Measurements from ENCODE around the gene ST3GAL2.

Gene ST3GAL2

DNA sequence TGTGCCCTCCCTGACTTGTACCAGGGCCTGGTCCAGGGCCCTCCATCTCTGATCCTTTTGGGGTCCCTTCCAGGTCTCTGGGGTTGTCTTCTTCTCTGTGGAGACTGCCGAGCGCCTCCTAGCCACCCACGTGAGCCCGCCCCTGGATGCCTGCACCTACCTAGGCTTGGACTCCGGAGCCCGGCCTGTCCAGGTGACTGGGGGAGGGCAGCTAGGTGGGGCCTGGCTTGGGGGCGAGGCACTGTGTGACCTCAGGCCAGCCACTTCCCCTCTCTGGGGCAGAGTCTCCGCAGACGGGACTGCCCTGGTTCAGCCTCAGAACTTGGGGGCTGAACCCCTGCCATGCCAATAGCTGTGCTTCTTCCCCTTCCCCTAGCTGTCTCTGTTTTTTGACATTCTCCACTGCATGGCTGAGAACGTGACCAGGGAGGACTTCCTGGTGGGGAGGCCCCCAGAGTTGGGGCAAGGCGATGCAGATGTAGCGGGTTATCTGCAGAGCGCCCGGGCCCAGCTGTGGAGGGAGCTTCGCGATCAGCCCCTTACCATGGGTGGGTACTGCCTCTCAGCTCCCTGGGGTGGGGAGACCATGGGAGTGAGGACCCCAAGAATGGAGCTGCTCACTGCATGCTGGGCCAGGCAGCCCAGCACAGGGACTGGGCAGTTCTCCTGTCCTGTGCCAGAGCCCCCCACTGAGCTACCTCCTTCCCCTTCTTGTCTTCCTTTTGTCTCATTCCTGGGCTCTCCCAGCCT lies 30.1 kb upstream of the ST3GAL2 start:
- Histone ChIP-seq H3K9ac (ENCODE audit: low read length) (no peak overlapping the region), H3K27ac (ENCODE audit: low read depth, low read length) (no peak overlapping the region), H3K4me2 (ENCODE audit: low read depth, low read length, poor library complexity, severe bottlenecking) (no peak overlapping the region), H3K4me3 (ENCODE audit: insufficient read depth, low read length, poor library complexity, severe bottlenecking) (no peak overlapping the region), H2AFZ (ENCODE audit: low read depth, low read length, severe bottlenecking) (no peak overlapping the region), H3K9me2 (replicated peaks; ENCODE audit: insufficient read depth, low read length) (no peaks in the 10 kb centered on the region), H3F3A (ENCODE audit: insufficient read depth) (no peaks in the 10 kb centered on the region), H3K27me3 (ENCODE audit: low read length) (no peaks in the 10 kb centered on the region), H3K9me3 (ENCODE audit: insufficient read depth, low read length) (no peaks in the 10 kb centered on the region), H3K79me2 (ENCODE audit: insufficient read depth, low read length) (no peaks in the 10 kb centered on the region), H3K36me3 (ENCODE audit: low read length) (no peaks in the 10 kb centered on the region), H4K20me1 (ENCODE audit: low read depth, low read length) (no peaks in the 10 kb centered on the region)
- no peak for TF ChIP-seq EZH2phosphoT487 (conservative IDR thresholded peaks at IDR 0.05; ENCODE audit: low read length)
- no peak for TF ChIP-seq CTCF (IDR thresholded peaks at IDR 0.05; ENCODE audit: insufficient read depth, low read length, poor library complexity, severe bottlenecking)

GRCh38 chr16:70467608-70468007 lies 28.7 kb upstream of the ST3GAL2 start:
- Histone ChIP-seq H3F3A (ENCODE audit: insufficient read depth) (no peaks in the 10 kb centered on the region), H3K27ac (ENCODE audit: low read depth, low read length) (no peak overlapping the region), H3K4me3 (ENCODE audit: insufficient read depth, low read length, poor library complexity, severe bottlenecking) (no peak overlapping the region), H3K27me3 (ENCODE audit: low read length) (no peaks in the 10 kb centered on the region), H3K36me3 (ENCODE audit: low read length) (no peaks in the 10 kb centered on the region), H4K20me1 (ENCODE audit: low read depth, low read length) (no peaks in the 10 kb centered on the region), H3K9me2 (replicated peaks; ENCODE audit: insufficient read depth, low read length) (no peaks in the 10 kb centered on the region), H3K9me3 (ENCODE audit: insufficient read depth, low read length) (no peaks in the 10 kb centered on the region), H3K4me2 (ENCODE audit: low read depth, low read length, poor library complexity, severe bottlenecking) (no peak overlapping the region), H3K79me2 (ENCODE audit: insufficient read depth, low read length) (no peaks in the 10 kb centered on the region), H2AFZ (ENCODE audit: low read depth, low read length, severe bottlenecking) (no peak overlapping the region), H3K9ac (ENCODE audit: low read length) (no peak overlapping the region)
- TF ChIP-seq EZH2phosphoT487 (conservative IDR thresholded peaks at IDR 0.05; ENCODE audit: low read length) = no peak
- TF ChIP-seq CTCF (IDR thresholded peaks at IDR 0.05; ENCODE audit: insufficient read depth, low read length, poor library complexity, severe bottlenecking) = no peak

DNA sequence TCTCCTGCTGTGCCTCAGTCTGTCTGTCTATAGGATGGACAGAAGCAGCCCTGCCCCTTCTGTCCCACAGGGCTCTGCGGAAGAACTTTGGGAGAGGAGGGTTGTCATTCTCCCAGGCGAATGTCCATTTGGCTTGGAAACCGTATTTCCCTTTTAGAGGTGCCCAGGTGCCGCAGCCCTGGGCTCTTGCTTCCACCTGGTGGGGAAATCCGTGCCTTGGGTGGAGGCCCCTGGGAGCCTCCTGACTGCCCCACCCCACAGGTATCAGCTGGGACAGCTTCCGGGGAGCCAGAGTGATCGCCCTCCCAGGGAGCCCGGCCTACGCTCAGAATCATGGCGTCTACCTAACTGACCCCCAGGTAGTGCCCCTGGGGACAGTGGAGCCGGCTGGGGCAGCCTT lies 28.2 kb upstream of the ST3GAL2 start:
- Histone ChIP-seq H3K27me3 (ENCODE audit: low read length) (no peaks in the 10 kb centered on the region), H3K4me2 (ENCODE audit: low read depth, low read length, poor library complexity, severe bottlenecking) (no peak overlapping the region), H2AFZ (ENCODE audit: low read depth, low read length, severe bottlenecking) (no peak overlapping the region), H3K9me3 (ENCODE audit: insufficient read depth, low read length) (no peaks in the 10 kb centered on the region), H3K36me3 (ENCODE audit: low read length) (no peaks in the 10 kb centered on the region), H3K4me3 (ENCODE audit: insufficient read depth, low read length, poor library complexity, severe bottlenecking) (no peak overlapping the region), H4K20me1 (ENCODE audit: low read depth, low read length) (no peaks in the 10 kb centered on the region), H3K79me2 (ENCODE audit: insufficient read depth, low read length) (no peaks in the 10 kb centered on the region), H3K9me2 (replicated peaks; ENCODE audit: insufficient read depth, low read length) (no peaks in the 10 kb centered on the region), H3K9ac (ENCODE audit: low read length) (no peak overlapping the region), H3F3A (ENCODE audit: insufficient read depth) (no peaks in the 10 kb centered on the region), H3K27ac (ENCODE audit: low read depth, low read length) (no peak overlapping the region)
- no peak for TF ChIP-seq EZH2phosphoT487 (conservative IDR thresholded peaks at IDR 0.05; ENCODE audit: low read length)

GRCh38 chr16:70466805-70467076 lies 27.8 kb upstream of the ST3GAL2 start:
- Histone ChIP-seq H3K27me3 (ENCODE audit: low read length) (no peaks in the 10 kb centered on the region), H3F3A (ENCODE audit: insufficient read depth) (no peaks in the 10 kb centered on the region), H3K4me3 (ENCODE audit: insufficient read depth, low read length, poor library complexity, severe bottlenecking) (no peak overlapping the region), H3K4me2 (ENCODE audit: low read depth, low read length, poor library complexity, severe bottlenecking) (no peak overlapping the region), H3K9ac (ENCODE audit: low read length) (no peak overlapping the region), H2AFZ (ENCODE audit: low read depth, low read length, severe bottlenecking) (no peak overlapping the region), H3K79me2 (ENCODE audit: insufficient read depth, low read length) (no peaks in the 10 kb centered on the region), H3K36me3 (ENCODE audit: low read length) (no peaks in the 10 kb centered on the region), H4K20me1 (ENCODE audit: low read depth, low read length) (no peaks in the 10 kb centered on the region), H3K9me3 (ENCODE audit: insufficient read depth, low read length) (no peaks in the 10 kb centered on the region), H3K9me2 (replicated peaks; ENCODE audit: insufficient read depth, low read length) (no peaks in the 10 kb centered on the region), H3K27ac (ENCODE audit: low read depth, low read length) (no peak overlapping the region)
- TF ChIP-seq EZH2phosphoT487 (conservative IDR thresholded peaks at IDR 0.05; ENCODE audit: low read length) (no peak), CTCF (IDR thresholded peaks at IDR 0.05; ENCODE audit: insufficient read depth, low read length, poor library complexity, severe bottlenecking) (no peak)
